HPDE6-E6E7 (cell line): Measurements from ENCODE around the gene CFAP70.

Experiments
- DNase-seq: peaks from one replicate; pipeline ENCODE4 v3.0.0; 2011; ENCODE audit warnings: missing footprints; ENCODE audit errors: extremely low spot score

The CFAP70 gene

GRCh38 chr10:73252445-73253224 lies 106.0 kb downstream of the CFAP70 start, which contains the start of gene MRPS16:
MRPS16 (minus strand) TSS chr10:73252644; CDS start chr10:73252482, 162 bp downstream.
- DNase-seq, result peak; percentile 83

GRCh38 chr10:73251683-73252444 lies 106.8 kb downstream of the CFAP70 start:
- DNase-seq, result no peak

GRCh38 chr10:73248259-73248724 lies 110.4 kb downstream of the CFAP70 start:
- DNase-seq, result no peak

GRCh38 chr10:73247509-73248258 lies 111.0 kb downstream of the CFAP70 start:
- DNase-seq, result no peak

- peak; percentile 74 for DNase-seq
Observed at GRCh38 chr10:73246646-73247508, 111.8 kb downstream of the CFAP70 start, which contains the start of gene DNAJC9. DNAJC9 (minus strand) TSS chr10:73247255; CDS start chr10:73247189, 66 bp downstream.

GRCh38 chr10:73246322-73246645 lies 112.4 kb downstream of the CFAP70 start:
- no peak for DNase-seq

GRCh38 chr10:73244866-73245477 lies 113.7 kb downstream of the CFAP70 start:
- DNase-seq, result no peak

- no peak for DNase-seq
Observed at GRCh38 chr10:73239908-73240307, 118.8 kb downstream of the CFAP70 start.

GRCh38 chr10:73238990-73239566 lies 119.6 kb downstream of the CFAP70 start:
- no peak for DNase-seq

- no peak for DNase-seq
Observed at GRCh38 chr10:73234695-73235094, 124.0 kb downstream of the CFAP70 start.

GRCh38 chr10:73233883-73234282 lies 124.8 kb downstream of the CFAP70 start:
- DNase-seq, result no peak

GRCh38 chr10:73232887-73233286 lies 125.8 kb downstream of the CFAP70 start:
- no peak for DNase-seq

- no peak for DNase-seq
Observed at GRCh38 chr10:73229567-73229966, 129.1 kb downstream of the CFAP70 start.

GRCh38 chr10:73228247-73228646 lies 130.4 kb downstream of the CFAP70 start:
- DNase-seq, result no peak

- DNase-seq, result no peak
Observed at GRCh38 chr10:73226663-73227062, 132.0 kb downstream of the CFAP70 start.

- no peak for DNase-seq
Observed at GRCh38 chr10:73225518-73225917, 133.1 kb downstream of the CFAP70 start.

GRCh38 chr10:73220989-73221388 lies 137.7 kb downstream of the CFAP70 start:
- no peak for DNase-seq

GRCh38 chr10:73219384-73219783 lies 139.3 kb downstream of the CFAP70 start:
- no peak for DNase-seq

- peak; percentile 10 for DNase-seq
Observed at GRCh38 chr10:73218431-73219191, 140.1 kb downstream of the CFAP70 start.

GRCh38 chr10:73217628-73218027 lies 141.0 kb downstream of the CFAP70 start:
- no peak for DNase-seq
